Stimulated activated effector memory CD8-positive, alpha-beta T cell treated with anti-CD3 and anti-CD28 coated beads, Interleukin-12 subunit alpha, Interleukin-12 subunit beta, amount 100 ng/mL, for 72 hours (primary cell): ENCODE measurements around the gene SPP2.
A peak's percentile ranks its signal among the peaks of the same experiment; 100 is the strongest.

Source experiments
- ATAC-seq: fragments of 150-1000 bp; cut with Tn5 transposase; 2 replicates; pipeline ENCODE4 v1.10.0; 2021
- DNase-seq, 2 donors: peaks; one replicate each; pipeline ENCODE4 v3.0.0; 2021 to 2022; ENCODE audit warnings: low spot score in 2 of 2
- H3K27ac Mint-ChIP-seq: one replicate; pipeline ENCODE4 v1.8.0; 2022; ENCODE audit warnings: mild to moderate bottlenecking, mixed read lengths
- H3K36me3 Mint-ChIP-seq: one replicate; pipeline ENCODE4 v1.8.0; 2022; ENCODE audit warnings: mild to moderate bottlenecking, mixed read lengths
- H3K4me1 Mint-ChIP-seq: one replicate; pipeline ENCODE4 v1.8.0; 2022; ENCODE audit warnings: mixed read lengths
- H3K4me3 Mint-ChIP-seq: one replicate; pipeline ENCODE4 v1.8.0; 2022; ENCODE audit warnings: mild to moderate bottlenecking, mixed read lengths
- H3K9me3 Mint-ChIP-seq: one replicate; pipeline ENCODE4 v1.8.0; 2022; ENCODE audit warnings: mixed read lengths

The SPP2 gene

GRCh38 chr2:234066587-234066986, 16.1 kb downstream of the SPP2 start:
- DNase-seq = no peak
- Mint-ChIP-seq H3K4me3 (no peak overlapping the region), H3K27ac (no peak overlapping the region), H3K9me3 (peaks cover 5% of the 10 kb centered on the region), H3K4me1 (peaks cover 25% of the 10 kb centered on the region), H3K36me3 (no peaks in the 10 kb centered on the region)
- no peak for ATAC-seq

DNA sequence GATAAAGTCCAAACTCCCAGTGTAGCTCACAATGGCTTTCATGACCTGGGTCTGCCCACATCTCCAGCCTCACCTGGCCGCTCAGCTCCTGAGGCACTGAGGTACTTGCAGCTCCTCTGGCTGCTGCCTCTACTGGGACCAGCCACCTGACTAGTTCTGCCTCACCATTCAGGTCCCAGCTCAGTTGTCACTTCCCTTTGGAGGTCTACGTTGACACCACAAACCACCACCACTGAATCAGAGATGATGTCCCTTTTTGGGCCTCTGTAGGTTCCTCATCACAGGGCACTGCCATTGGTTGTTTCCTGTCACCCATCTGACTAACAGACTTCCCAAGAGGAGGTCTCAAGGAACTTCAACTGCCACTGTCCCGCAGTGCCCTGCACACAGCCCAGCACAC, 21.2 kb downstream of the SPP2 start:
- DNase-seq (peak; percentile 26 to 53), ATAC-seq (peak; percentile 99)
- Mint-ChIP-seq H3K9me3 (peaks cover 5% of the 10 kb centered on the region), H3K27ac (no peak overlapping the region), H3K4me3 (no peak overlapping the region), H3K36me3 (peaks cover 5% of the 10 kb centered on the region), H3K4me1 (peaks cover 34% of the 10 kb centered on the region)

DNA sequence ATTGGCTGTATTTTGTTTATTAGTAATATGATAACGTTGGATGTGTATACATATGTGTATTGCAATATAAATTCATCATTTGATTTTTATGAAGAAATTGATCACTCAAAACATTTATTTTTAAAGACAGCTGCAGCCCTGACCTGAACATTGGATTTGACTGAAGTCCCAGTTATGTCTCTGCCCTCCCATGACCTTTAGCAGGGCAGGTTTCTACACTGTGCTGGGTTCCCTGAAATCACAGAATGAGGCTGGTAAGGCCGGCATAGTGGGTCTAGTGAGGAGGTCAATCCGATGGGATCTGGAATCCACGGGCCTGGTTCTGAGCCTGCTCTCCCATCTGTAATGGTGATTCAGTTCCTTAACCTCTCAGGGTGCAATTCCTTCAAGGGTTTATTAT, 22.0 kb downstream of the SPP2 start:
- DNase-seq (no peak), ATAC-seq (no peak)
- Mint-ChIP-seq H3K4me3 (no peak overlapping the region), H3K4me1 (peaks cover 42% of the 10 kb centered on the region), H3K27ac (no peak overlapping the region), H3K9me3 (peaks cover 5% of the 10 kb centered on the region), H3K36me3 (peaks cover 5% of the 10 kb centered on the region)

DNA sequence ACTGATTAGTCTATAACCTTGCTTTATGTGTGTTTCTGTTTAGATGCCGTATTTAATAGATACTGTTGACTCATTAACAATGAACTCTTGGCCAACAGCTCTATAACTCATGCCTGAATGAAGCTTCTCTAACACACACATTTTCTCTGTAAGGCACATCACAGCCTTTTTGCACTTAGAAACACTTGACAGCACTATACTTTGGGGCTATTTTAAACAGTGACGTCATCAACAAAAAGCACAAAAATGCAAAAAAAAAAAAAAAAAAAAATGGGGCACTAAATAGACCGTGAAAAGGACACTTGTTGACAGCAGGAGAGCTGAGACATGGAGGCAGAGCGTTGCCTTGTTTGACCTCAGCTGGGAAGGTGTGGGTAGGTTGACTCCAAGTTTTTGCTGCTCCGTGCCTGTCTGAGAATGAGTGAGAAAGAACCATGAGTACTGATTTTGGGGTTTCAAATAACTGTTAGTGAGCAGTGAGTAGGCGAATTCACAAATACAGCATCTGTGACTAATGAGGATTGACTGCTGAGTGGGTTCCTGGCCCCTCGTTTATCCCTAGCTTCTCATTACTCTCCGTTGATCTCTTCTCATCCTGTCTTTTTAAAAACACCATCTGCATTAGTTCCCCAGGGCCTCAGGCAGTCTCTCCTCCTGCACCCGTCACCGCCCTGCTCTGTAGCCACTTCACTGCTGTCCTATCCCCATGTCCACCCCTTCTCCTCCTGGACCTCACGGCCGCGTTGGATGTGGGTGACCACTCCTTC, 24.4 kb downstream of the SPP2 start:
- no peak for ATAC-seq
- peaks cover 5% of the 10 kb centered on the region for H3K36me3 Mint-ChIP-seq
- no peaks in the 10 kb centered on the region for H3K9me3 Mint-ChIP-seq
- H3K27ac Mint-ChIP-seq = no peak overlapping the region
- H3K4me3 Mint-ChIP-seq = no peak overlapping the region
- no peak for DNase-seq
- H3K4me1 Mint-ChIP-seq = peaks cover 54% of the 10 kb centered on the region

DNA sequence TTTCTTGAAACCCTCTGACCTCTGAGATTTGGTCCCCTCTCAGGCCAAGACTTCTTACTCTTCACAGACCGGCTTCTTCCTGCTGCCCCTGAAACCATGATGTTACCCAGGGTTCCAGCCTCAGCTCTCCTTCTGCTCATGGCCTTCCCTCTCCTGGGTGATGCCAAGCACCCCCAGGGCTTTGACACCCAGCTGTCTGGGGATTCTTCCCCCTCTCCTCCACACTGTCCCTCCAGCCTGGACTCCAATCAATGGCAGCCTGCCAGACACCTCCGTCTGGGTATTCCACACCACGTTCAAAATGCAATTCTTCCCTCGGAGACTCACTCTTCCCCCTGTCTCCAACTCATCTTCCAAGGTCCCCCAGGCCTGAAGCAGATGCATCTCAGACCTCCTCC, 25.0 kb downstream of the SPP2 start:
- DNase-seq = no peak
- Mint-ChIP-seq H3K36me3 (peaks cover 5% of the 10 kb centered on the region), H3K9me3 (no peaks in the 10 kb centered on the region), H3K27ac (no peak overlapping the region), H3K4me3 (no peak overlapping the region), H3K4me1 (peaks cover 54% of the 10 kb centered on the region)
- ATAC-seq = no peak

- H3K9me3 Mint-ChIP-seq = no peaks in the 10 kb centered on the region
- peaks cover 53% of the 10 kb centered on the region for H3K4me1 Mint-ChIP-seq
- H3K4me3 Mint-ChIP-seq = no peak overlapping the region
- no peak for ATAC-seq
- no peak for DNase-seq
- H3K27ac Mint-ChIP-seq = no peak overlapping the region
- H3K36me3 Mint-ChIP-seq = peaks cover 5% of the 10 kb centered on the region
Measured at GRCh38 chr2:234075947-234076346, 25.4 kb downstream of the SPP2 start.

GRCh38 chr2:234076451-234076850, 25.9 kb downstream of the SPP2 start:
- Mint-ChIP-seq H3K4me3 (no peak overlapping the region), H3K4me1 (peaks cover 48% of the 10 kb centered on the region), H3K36me3 (peaks cover 5% of the 10 kb centered on the region), H3K27ac (peak overlapping the region; percentile 18), H3K9me3 (no peaks in the 10 kb centered on the region)
- ATAC-seq = no peak
- DNase-seq = no peak

GRCh38 chr2:234078129-234078528, 27.6 kb downstream of the SPP2 start:
- peaks cover 5% of the 10 kb centered on the region for H3K36me3 Mint-ChIP-seq
- H3K4me3 Mint-ChIP-seq = no peak overlapping the region
- ATAC-seq = peak; percentile 44
- no peak for DNase-seq
- no peaks in the 10 kb centered on the region for H3K9me3 Mint-ChIP-seq
- no peak overlapping the region for H3K27ac Mint-ChIP-seq
- H3K4me1 Mint-ChIP-seq = peaks cover 46% of the 10 kb centered on the region

DNA sequence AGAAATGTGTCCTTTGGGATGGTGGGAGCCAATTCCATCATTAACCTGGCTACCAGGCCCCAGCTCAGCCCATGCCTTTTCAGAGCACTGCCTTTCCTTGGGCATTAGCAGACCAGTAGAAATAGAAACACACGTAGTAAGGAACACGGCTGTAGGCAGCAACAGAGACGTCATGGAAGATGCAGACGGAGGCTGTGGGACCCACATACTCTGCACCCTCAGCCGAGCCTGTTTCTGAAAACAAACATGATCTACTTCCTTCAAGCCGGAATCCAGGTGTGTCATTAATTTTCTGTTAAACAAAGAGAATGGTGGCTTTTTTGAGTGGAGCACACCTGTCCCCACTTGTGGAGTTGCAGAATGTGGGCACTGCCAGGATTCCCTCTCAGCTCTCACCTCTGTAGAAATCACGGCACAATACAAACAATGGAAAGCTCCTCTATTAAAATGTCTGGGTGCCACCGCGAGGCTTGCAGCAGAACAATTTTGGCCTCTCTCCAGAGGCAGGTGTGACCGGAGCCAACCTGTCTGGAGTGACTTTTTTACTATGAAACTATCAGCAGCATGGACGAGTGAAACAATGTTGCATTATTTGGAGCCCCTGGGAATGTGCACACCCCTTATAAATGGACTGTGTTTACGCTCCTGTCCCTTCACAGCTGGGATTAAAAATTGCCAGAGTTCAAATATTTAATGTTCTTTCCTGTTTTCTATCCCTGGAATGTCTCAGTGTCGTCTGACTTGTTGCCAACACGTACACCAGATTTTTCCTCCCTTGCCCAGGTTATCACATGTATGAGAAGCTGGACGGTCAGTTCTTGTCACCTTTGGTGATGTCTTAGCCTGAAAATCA, 31.7 kb downstream of the SPP2 start:
- Mint-ChIP-seq H3K9me3 (no peaks in the 10 kb centered on the region), H3K36me3 (no peaks in the 10 kb centered on the region), H3K4me1 (peaks cover 39% of the 10 kb centered on the region), H3K4me3 (no peak overlapping the region), H3K27ac (no peak overlapping the region)
- DNase-seq = no peak
- no peak for ATAC-seq

- Mint-ChIP-seq H3K4me3 (no peak overlapping the region), H3K27ac (no peak overlapping the region), H3K9me3 (peaks cover 5% of the 10 kb centered on the region), H3K36me3 (no peaks in the 10 kb centered on the region), H3K4me1 (peaks cover 24% of the 10 kb centered on the region)
- DNase-seq (no peak), ATAC-seq (no peak)
Measured at GRCh38 chr2:234083572-234084348, 33.3 kb downstream of the SPP2 start.

DNA sequence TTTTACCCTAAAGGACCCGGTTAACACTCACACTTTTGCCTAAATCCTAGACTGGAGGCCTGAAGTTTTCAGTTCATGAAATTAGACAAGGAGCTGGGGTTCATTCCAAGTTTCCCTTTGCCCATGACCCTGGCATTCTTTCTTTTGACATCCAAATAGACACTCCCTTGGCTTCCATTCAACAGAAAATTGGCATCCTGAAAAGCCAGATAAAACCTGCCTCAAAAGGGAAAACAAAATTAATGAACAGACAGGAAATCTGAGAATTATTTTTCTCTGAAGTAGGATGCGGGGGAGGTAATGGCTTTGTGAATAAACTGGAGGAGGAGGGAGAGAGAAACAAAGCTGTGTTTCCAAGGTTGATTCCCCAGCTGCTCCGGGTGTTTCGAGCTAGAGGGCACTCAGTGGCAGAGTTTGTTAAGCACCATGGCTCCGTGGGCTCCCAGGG, 41.0 kb downstream of the SPP2 start:
- ATAC-seq (no peak), DNase-seq (no peak)
- H3K36me3 Mint-ChIP-seq = no peaks in the 10 kb centered on the region
- H3K27ac Mint-ChIP-seq = no peak overlapping the region
- H3K4me3 Mint-ChIP-seq = no peak overlapping the region
- H3K9me3 Mint-ChIP-seq = peaks cover 5% of the 10 kb centered on the region
- H3K4me1 Mint-ChIP-seq = peaks cover 12% of the 10 kb centered on the region

DNA sequence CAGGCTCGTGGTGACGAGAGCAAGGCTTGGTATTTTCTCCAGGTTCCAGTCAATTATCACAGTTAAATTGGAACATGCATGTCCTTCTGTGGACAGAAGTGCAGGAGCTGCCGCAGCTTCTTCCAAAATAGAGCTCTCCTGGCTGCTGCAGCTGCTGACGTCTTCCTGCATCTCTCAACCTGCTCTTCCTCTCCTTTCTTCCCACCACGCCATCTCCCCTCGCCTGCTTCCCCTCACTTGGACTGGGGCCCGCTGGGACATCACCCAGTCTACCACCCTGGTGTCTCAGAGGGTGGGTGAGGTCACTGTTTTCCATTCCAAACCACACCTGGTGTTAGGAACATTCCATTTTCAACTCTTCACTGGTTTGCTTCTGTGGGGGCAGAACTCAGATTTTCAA, 41.4 kb downstream of the SPP2 start:
- H3K36me3 Mint-ChIP-seq = no peaks in the 10 kb centered on the region

GRCh38 chr2:234092344-234092743, 41.8 kb downstream of the SPP2 start:
- Mint-ChIP-seq H3K36me3 (no peaks in the 10 kb centered on the region), H3K4me1 (peaks cover 12% of the 10 kb centered on the region), H3K9me3 (peaks cover 5% of the 10 kb centered on the region), H3K4me3 (no peak overlapping the region), H3K27ac (no peak overlapping the region)
- DNase-seq (no peak), ATAC-seq (no peak)

More for the DNA sequence above, 41.4 kb downstream of the SPP2 start:
- Mint-ChIP-seq H3K27ac (no peak overlapping the region), H3K4me1 (peaks cover 12% of the 10 kb centered on the region), H3K9me3 (peaks cover 5% of the 10 kb centered on the region), H3K4me3 (no peak overlapping the region)
- DNase-seq (no peak), ATAC-seq (no peak)

- Mint-ChIP-seq H3K27ac (no peak overlapping the region), H3K36me3 (no peaks in the 10 kb centered on the region), H3K4me3 (no peak overlapping the region), H3K4me1 (peaks cover 19% of the 10 kb centered on the region), H3K9me3 (no peaks in the 10 kb centered on the region)
- DNase-seq (no peak), ATAC-seq (no peak)
Measured at GRCh38 chr2:234095301-234095700, 44.8 kb downstream of the SPP2 start.

DNA sequence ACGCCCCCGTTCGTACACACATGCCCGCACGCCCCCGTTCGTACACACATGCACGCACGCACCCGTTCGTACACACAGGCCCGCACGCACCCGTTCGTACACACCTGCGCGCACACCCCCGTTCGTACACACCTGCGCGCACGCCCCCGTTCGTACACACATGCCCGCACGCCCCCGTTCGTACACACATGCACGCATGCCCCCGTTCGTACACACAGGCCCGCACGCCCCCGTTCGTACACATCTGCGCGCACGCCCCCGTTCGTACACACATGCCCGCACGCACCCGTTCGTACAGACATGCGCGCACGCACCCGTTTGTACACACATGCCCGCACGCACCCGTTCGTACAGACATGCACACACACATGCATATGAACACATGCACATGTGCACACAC, 45.7 kb downstream of the SPP2 start:
- no peaks in the 10 kb centered on the region for H3K9me3 Mint-ChIP-seq
- H3K27ac Mint-ChIP-seq = no peak overlapping the region
- peaks cover 27% of the 10 kb centered on the region for H3K4me1 Mint-ChIP-seq

More for the DNA sequence above, 45.7 kb downstream of the SPP2 start:
- ATAC-seq (no peak), DNase-seq (no peak)
- H3K36me3 Mint-ChIP-seq = no peaks in the 10 kb centered on the region
- no peak overlapping the region for H3K4me3 Mint-ChIP-seq
